ENCODE measurements around the gene C19orf81.

GRCh38 chr19:50645107-50645506 lies 4.1 kb upstream of the C19orf81 start:
- TF ChIP-seq CTCF (IDR thresholded peaks at IDR 0.05) (no peak), POLR2A (IDR thresholded peaks at IDR 0.05) (no peak)
